SH-SY5Y (cell line): Measurements from ENCODE around the gene SLCO3A1.

Experiments used
- GATA2 ChIP-seq: IDR thresholded peaks from 2 replicates; pipeline ENCODE4 v1.6.1; 2011; ENCODE audit warnings: mild to moderate bottlenecking, low read depth, low read length
- GATA3 ChIP-seq: IDR thresholded peaks from 2 replicates; pipeline ENCODE4 v1.6.1; 2011; ENCODE audit warnings: low read depth, mild to moderate bottlenecking, low read length, moderate library complexity

The SLCO3A1 gene

DNA sequence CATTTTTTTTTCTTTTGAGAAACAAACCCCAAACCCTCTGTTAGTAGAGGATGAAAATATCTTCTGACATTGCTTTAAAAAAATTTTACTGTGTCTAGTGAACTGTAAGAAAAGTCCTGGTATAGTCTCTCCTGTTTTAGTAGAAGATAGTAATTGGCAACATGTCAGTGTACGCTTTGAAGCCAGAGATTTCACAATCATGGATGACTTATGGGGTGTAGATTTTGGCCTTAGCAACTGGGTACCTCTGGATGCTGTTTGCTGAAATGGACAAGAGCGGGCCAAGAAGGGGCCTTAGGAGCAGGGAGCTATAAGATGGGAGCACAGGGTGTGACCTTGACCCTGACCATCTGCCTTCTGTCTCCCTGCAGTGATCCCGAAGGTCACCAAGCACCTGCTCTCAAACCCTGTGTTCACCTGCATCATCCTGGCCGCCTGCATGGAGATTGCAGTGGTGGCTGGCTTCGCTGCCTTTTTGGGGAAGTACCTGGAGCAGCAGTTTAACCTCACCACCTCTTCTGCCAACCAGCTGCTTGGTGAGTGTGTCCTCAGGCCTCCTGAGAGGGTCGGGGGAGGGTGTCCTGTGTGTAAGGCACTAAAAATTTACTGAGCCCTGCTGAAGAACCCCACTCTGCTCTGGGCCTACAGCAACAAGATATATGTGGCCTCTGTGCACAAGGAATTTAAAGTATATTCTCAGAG lies 266.7 kb downstream of the SLCO3A1 start:
- TF ChIP-seq GATA2, result no peak
- TF ChIP-seq GATA3, result no peak

DNA sequence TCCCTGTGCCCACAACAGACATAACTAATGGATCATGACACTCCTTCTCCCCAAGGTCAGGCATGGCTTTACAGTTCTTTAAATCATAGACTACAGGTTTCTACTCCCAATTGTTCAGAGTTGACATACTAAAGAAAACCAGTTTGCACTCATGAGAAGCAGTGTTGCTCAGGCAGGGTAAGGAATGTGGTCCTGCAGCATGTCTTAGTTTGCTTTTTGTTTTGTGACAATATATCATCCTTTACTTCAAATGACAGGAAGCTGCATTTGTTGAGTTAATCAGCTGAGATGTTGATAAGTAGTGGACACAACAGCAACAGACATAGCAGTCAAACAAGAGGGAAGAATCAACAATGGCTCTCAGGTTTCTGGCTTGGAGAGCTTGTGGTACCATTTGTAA lies 267.5 kb downstream of the SLCO3A1 start:
- TF ChIP-seq GATA2 (no peak), GATA3 (no peak)

DNA sequence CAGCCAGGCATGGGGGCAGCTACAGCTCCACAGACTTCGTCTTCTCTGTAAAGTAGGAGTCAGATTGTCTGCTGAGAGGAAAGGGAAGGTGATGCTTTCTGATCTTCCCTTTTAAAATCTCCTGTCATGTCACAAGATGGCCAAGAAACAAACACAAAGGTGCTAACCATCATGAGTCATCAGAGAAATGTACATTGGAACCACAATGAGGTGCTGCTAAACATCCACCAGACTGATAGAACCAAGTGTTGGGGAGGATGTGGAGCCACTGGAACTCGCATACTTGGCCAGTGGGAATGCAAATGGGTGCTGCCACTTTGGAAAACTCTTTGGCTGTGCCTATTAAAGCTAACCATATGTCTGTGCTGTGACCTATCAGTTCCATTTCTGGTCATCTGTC lies 268.8 kb downstream of the SLCO3A1 start:
- TF ChIP-seq GATA2 (no peak), GATA3 (no peak)

DNA sequence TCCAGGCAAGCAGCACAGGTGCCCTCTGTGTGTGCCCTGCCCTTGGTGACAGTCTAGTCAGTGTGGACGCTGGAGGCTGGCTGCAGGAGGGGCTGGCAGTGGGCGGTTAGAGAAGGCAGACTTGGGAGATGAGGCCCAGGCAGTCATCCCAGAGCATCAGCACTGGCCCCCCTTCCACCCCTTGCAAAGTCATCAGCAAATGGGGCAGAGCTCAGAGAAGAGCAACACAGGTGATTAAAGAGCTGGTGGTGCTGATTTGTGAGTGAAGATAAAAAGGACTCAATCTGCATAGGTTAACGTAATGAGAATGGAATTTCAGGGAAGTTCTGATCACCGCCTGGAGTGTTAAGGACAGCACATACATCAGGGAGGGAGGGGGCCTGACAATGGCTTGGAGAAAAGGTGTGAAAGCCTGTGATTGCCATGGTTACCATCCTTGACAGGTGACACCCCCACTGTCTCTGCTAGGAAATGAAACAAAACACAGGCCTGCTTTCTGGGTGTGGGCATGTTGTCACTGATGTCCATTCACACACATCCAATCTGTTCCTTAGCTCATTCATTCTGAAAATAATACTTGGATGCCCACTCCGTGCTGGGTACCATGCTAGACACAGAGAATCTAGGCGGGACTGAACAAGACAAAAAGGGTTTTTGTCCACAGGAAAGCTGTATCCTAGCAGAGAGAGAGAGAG lies 270.6 kb downstream of the SLCO3A1 start:
- TF ChIP-seq GATA3 (no peak), GATA2 (no peak)

DNA sequence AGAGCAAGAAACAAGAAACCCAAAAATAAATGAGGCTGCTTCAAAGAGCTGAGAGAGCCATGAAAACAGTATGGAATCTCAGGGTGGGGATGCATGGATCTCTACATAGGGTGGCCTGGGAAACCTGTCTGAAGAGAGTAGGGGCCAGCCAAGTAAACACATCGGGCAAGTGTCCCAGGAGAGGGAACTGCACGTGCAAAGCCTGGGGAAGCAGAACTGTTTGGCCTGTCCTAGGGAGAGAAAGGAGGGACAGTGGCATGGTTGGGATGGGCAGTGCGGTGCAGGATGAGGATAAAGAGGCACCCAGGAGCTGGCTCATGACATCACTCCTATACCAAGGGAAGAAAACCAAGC lies 271.1 kb downstream of the SLCO3A1 start:
- no peak for TF ChIP-seq GATA2
- TF ChIP-seq GATA3, result no peak

DNA sequence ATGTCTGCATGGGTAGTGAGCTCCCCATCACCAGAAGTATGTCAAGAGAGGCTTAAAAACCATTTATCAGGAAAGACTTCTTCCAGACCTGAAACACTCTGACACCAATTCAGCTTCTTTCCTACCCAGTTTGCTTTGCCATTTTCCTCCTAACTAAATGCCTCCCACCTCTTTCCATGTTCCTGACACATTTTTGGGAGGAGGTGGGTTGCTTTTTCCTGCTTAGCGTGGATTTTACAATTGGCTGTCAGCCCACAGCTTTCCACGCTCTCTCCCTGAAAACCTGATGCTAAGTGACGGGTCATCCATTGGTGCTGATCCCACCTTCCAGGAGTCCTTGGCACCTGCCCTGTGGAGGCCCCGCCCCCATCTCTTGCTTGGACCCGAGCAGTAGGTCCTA lies 275.3 kb downstream of the SLCO3A1 start:
- TF ChIP-seq GATA2, result no peak
- TF ChIP-seq GATA3, result no peak

DNA sequence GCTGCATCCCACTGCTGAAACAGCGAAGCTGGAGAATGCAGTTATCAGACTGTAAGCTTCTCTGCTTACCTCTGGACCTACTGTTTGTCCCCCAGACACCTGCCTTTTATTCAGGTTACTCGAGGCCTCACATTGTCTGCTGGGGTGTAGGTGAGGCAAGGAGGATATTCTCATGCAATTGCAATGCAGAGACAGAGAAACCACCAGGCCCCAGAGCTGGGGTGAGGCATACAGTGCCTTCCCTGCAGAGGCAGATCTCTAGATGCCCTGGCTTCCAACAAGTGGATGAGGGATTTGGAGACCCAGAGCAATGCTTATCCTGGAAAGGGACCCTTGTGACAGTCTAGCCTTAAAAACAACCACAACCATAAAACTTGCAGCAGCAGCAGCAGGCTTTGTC lies 276.7 kb downstream of the SLCO3A1 start:
- TF ChIP-seq GATA2 (no peak), GATA3 (no peak)

DNA sequence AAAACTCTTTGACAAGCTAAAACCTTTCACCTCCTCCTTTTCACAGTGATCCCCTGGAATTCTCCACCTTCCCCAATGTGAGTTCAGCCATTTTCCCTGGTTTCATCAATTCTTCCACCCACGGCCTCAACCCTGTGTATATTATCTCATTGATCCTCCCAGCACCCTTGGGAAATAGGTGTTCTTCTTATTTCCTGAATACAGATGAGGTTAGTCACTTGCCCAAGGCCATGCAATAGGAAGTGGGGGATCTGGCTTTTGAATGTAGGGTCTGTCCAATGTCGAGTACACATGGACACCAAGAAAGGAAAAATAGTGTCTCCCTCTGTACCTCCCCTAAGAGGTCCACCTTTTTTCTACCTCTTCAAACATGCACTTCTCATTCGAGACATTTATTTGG lies 277.4 kb downstream of the SLCO3A1 start:
- no peak for TF ChIP-seq GATA3
- no peak for TF ChIP-seq GATA2

DNA sequence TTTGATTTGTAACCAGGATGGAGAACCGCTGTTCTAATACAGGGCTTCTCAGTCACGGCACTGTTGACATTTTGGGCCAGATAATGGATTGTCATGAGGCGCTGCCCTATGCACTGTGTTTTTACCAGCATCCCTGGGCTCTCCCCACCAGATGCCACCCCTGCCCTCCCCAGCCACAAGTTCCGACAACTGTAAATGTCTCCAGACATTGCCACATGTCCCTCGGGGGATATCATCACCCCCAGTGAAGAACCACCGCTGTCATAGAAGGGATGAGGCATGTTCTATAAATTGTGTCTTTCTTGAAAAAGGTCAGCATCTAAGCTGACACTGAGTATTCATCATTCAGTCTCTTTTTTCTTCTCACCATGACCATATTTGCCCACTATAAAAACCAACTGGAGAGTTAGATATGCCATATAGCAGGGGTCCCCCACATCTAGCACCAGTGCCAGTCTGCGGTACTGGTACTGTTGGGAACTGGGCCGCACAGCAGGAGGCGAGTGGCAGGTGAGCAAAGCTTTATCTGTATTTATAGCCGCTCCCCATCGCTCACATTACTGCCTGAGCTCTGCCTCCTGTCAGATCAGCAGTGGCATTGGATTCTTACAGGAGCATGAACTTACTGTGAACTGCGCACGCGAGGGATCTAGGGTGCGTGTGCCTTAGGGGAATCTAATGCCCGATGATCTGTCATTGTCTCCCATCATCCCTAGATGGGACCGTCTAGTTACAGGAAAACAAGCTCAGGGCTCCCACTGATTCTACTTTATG lies 279.7 kb downstream of the SLCO3A1 start:
- TF ChIP-seq GATA3, result no peak
- TF ChIP-seq GATA2, result no peak

DNA sequence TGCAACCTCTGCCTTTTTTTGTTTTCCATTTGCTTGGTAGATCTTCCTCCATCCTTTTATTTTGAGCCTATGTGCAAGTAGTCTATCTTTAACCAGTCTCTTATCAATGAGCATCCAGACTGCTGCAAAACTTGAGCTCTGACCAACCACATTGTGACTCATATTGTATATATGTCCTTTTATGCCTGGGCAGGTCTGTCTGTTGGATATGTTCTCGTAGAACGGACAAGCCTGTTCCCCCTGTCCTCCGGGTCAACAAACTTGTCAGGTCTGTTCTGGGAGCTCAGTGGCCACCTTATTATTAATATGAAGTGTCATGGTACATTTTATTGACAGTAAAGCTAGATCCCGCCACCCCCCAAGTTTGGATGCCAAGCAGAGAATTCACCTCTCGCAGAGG lies 287.3 kb downstream of the SLCO3A1 start:
- TF ChIP-seq GATA3, result no peak
- no peak for TF ChIP-seq GATA2

DNA sequence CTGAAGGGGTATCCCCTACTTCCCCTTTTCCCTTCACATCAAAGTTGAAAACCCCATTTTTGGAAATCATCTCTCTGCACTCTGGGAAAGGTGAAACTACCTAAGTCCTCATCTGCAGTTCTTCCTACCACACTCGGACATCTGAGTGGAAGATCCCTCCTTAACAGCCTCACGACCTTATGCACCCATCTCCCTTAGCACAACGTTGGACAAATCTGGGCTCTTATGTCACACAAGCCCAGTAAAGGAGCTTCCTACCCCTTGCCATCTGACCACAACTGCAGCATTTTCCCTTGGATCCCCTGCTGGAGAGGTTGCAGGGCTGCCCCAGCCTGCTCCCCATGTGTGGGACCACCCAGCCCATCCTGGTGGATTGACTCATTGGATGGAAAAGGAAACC lies 288.1 kb downstream of the SLCO3A1 start:
- TF ChIP-seq GATA3, result no peak
- TF ChIP-seq GATA2, result no peak

DNA sequence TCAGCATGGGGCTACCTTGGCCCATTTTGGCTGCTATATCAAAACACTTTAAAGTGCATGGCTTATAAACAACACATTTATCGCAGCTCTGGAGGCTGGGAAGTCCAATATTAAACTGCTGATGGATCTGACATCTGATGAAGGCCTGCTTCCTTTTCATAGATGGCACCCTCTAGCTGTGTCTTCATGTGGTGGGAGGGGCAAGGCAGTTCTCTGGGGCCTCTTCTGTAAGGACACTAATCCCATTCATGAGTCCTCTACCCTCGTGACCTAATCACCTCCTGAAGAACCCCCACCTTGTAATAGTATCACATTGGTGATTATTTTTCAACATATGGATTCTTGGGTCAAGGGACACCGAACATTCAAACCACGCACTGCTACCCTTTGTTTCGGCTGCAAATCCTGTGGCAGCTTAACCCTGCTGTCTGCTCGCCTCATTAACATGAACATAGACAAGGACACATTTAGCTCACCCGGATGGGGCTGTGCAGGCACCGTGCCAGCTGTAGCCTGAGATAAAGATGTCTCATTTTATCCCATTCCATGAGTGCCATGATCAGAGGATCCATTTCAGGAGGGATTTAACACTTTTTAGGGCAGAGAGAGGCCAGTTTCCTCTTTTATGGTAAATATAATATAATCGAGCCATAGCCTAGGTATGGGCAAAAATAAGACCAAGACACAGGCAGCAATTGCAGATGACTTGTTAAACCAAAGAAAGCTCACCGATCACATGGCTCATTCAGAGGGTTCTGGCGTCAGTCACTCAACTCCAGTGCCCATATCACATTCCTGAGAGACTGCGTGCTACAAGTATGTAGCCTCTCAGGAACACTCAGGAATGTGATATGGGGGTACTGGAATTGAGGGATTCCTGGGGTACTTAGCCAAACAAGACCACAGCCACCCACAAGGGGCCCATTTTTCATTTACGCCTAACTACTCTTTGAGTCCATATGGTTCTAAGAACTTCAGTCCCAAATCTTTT lies 289.0 kb downstream of the SLCO3A1 start:
- no peak for TF ChIP-seq GATA2
- no peak for TF ChIP-seq GATA3

DNA sequence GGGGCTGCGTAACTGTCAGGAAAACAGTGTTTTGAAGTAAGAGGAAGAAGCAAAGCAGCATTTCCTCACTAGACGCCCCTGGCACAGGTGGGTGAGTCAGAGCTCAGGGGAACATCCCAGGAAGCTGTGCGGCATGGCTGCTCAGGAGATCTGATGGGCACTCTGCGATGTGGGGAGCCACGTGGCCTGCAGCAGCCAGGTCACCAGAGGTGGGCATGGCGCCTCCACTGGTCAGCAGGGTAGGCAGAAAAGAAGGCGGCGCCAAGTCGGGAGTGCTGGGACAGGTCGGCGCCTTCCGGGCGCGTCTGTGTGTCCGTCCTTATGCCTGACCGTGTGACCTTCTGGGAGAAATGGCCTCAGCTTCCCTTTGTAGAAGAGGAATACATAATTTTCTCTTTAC lies 290.3 kb downstream of the SLCO3A1 start:
- TF ChIP-seq GATA2 (no peak), GATA3 (no peak)
